HG03342 (cell line): ENCODE data around the gene TRIM46.
"Not testable (repeated sequence)": the region's sequence is repeated elsewhere in the genome, so short reads cannot be mapped to it uniquely, and the experiment has no call there.

Source experiments
- ATAC-seq: cut with Tn5 transposase; IDR thresholded peaks from one replicate; pipeline ENCODE4 v1.9.1; 2021; ENCODE audit warnings: mild to moderate bottlenecking, moderate library complexity; ENCODE audit not compliant: unreplicated experiment

The TRIM46 gene

GRCh38 chr1:155226188-155226909 lies 52.7 kb downstream of the TRIM46 start:
- ATAC-seq = no peak

GRCh38 chr1:155226910-155227260 lies 53.2 kb downstream of the TRIM46 start:
- ATAC-seq = no peak

- ATAC-seq = peak; percentile 90
Measured at GRCh38 chr1:155227261-155228095, 53.8 kb downstream of the TRIM46 start.

- ATAC-seq = no peak
Measured at GRCh38 chr1:155228096-155228427, 54.4 kb downstream of the TRIM46 start.

GRCh38 chr1:155231302-155231701 lies 57.7 kb downstream of the TRIM46 start:
- not testable (repeated sequence) for ATAC-seq

- not testable (repeated sequence) for ATAC-seq
Measured at GRCh38 chr1:155232001-155232978, 58.6 kb downstream of the TRIM46 start.

- ATAC-seq = not testable (repeated sequence)
Measured at GRCh38 chr1:155233502-155233901, 59.9 kb downstream of the TRIM46 start.
